A549 treated with Hydrocortisone at 1 μM for 4 hours (cell line): ENCODE measurements around the gene HDDC2. TPM values are rescaled to one million over a fixed set of nuclear protein-coding genes. Genes with fewer than 3 reads are reported as not detected.

Experiments
- total RNA-seq: library from RNA; stranded (reverse); fragments of 200-300 nt; extraction: Qiagen RNA extraction; gene quantifications from 5 replicates; pipeline ENCODE4 v1.2.3, GENCODE V29; 2022

The HDDC2 gene
- total RNA-seq: 89.0 to 98.4 TPM (median 97.3 TPM) in 5 replicates

GRCh38 chr6:125301435-125302391, at the start of gene HDDC2:
TSS of gene HDDC2 (minus strand) at chr6:125301967. CDS start at chr6:125301932, 35 bp downstream.

Other genes with a start within 250 kb of the HDDC2 start
- gene TPD52L1, start 148.2 kb downstream of the HDDC2 start, total RNA-seq: 42.3 to 54.2 TPM (median 47.8 TPM) in 5 replicates